Spleen (tissue), 11 donors: ENCODE results near the gene DTNB. TPM values are rescaled to one million over a fixed set of nuclear protein-coding genes. Genes with fewer than 3 reads are reported as not detected.

Experiments
- DNase-seq: peaks from one replicate; pipeline ENCODE4 v3.0.0-alpha.2; 2020
- H3K27ac ChIP-seq, 8 donors: fragments of 200-600 bp; sonication (generic) in 7 of 8; 1 replicate in 4 of 8; 2 replicates in 4 of 8; pipeline versions ENCODE4 v1.5.0 to v1.8.0; 2016 to 2021; ENCODE audit warnings: inconsistent platforms in 4 of 8, mild to moderate bottlenecking in 4 of 8, moderate library complexity in 1 of 8
- H3K27me3 ChIP-seq, 7 donors: fragments of 200-600 bp; sonication (generic) in 6 of 7; replicated peaks in 1 of 7; 1 replicate in 4 of 7; 2 replicates in 3 of 7; pipeline versions ENCODE4 v1.5.0 to v1.8.0; 2016 to 2021; ENCODE audit warnings: inconsistent platforms in 3 of 7, mild to moderate bottlenecking in 1 of 7
- H3K36me3 ChIP-seq, 6 donors: fragments of 200-600 bp; sonication (generic) in 5 of 6; 1 replicate in 4 of 6; 2 replicates in 2 of 6; pipeline versions ENCODE4 v1.5.0 to v1.8.0; 2016 to 2021; ENCODE audit warnings: inconsistent platforms in 2 of 6
- H3K4me1 ChIP-seq, 6 donors: fragments of 200-600 bp; sonication (generic) in 5 of 6; 1 replicate in 3 of 6; 2 replicates in 3 of 6; pipeline versions ENCODE4 v1.5.0 to v1.8.0; 2016 to 2021; ENCODE audit warnings: inconsistent platforms in 3 of 6
- H3K4me3 ChIP-seq, 8 donors: fragments of 200-600 bp; sonication (generic) in 7 of 8; 1 replicate in 4 of 8; 2 replicates in 4 of 8; pipeline versions ENCODE4 v1.5.0 to v1.8.0; 2016 to 2021; ENCODE audit warnings: inconsistent platforms in 4 of 8, mild to moderate bottlenecking in 4 of 8, moderate library complexity in 2 of 8
- H3K9me3 ChIP-seq, 8 donors: fragments of 200-600 bp; sonication (generic) in 7 of 8; 1 replicate in 4 of 8; 2 replicates in 4 of 8; pipeline versions ENCODE4 v1.5.0 to v1.8.0; 2016 to 2021; ENCODE audit warnings: inconsistent platforms in 4 of 8
- POLR2A ChIP-seq, 3 donors: fragments of 450-650 bp; IDR thresholded peaks; one replicate each; pipeline ENCODE4 v1.5.1; 2017; ENCODE audit warnings: antibody characterized with exemption in 3 of 3, mild to moderate bottlenecking in 1 of 3
- POLR2AphosphoS5 ChIP-seq, 3 donors: sonication (generic); formaldehyde crosslinking; IDR thresholded peaks; one replicate each; pipeline ENCODE4 v1.5.1; 2017; ENCODE audit warnings: antibody characterized with exemption in 3 of 3
- WGBS, 5 donors: extraction: QIAGEN DNeasy Blood & Tissue Kit in 3 of 5; methylation state at CpG; one replicate each; pipeline versions ENCODE4 v1.1.5 to v1.1.7; 2013 to 2018; 5-methylcytosine and 5-hydroxymethylcytosine counted together
- intact Hi-C: fragments of 100-400 bp; cut with DNase I; formaldehyde crosslinking; loops from one replicate; pipeline ENCODE4 v1.15.0; 2023; ENCODE audit warnings: low total_unique reads
- polyA plus RNA-seq, 3 donors: library from polyadenylated mRNA; stranded (reverse); fragments of 200-250 nt; gene quantifications; one replicate each; pipeline ENCODE4 v1.2.1, GENCODE V29; 2013
- total RNA-seq, 7 donors: library from RNA; depleted of rRNA in 3 of 7; stranded (reverse); fragments of >200 nt in 3 of 7; fragmentation: NEBNext Ultra II Directional in 4 of 7; extraction: Animal tissue kit (Norgen Biotek cat#: 25700) in 4 of 7; gene quantifications; one replicate each; pipeline versions ENCODE4 v1.1.0 to v1.2.1, GENCODE V29; 2016 to 2021
- TF ChIP-seq, protein P1 (sequence below), 11 experiments: fragments of 200-600 bp in 7 of 11; fragments of 450-650 bp in 4 of 11; sonication (generic) in 4 of 11; IDR thresholded peaks in 8 of 11; conservative IDR thresholded peaks in 3 of 11; 1 replicate in 7 of 11; 2 replicates in 4 of 11; pipeline versions ENCODE4 v1.4.0 to v1.8.0; 2016 to 2021; ENCODE audit warnings: antibody characterized with exemption in 11 of 11, inconsistent platforms in 4 of 11, mild to moderate bottlenecking in 1 of 11
- donor health status: healthy with polysubstance abuse.
- donor health status: DM: no; HTN: no; CAD: no; lungs with moderate emphysema.
- donor health status: DM: no; HTN: no; CAD: no.
- donor health status: Bipolar disorder and iron deficiency.
- donor health status: healthy.
- donor health status: DM: no; HTN: no; CAD: no.
- donor health status: DM: yes; HTN: yes; CAD: no.

The DTNB gene
- total and polyA plus RNA-seq, 10 donors = 4.5 to 28.9 (median 20.4) TPM

GRCh38 chr2:25369439-25369838 lies 303.9 kb downstream of the DTNB start:
- Histone ChIP-seq H3K9me3 (no peaks in the 10 kb centered on the region), H3K27ac (no peak overlapping the region), H3K4me3 (no peak overlapping the region), H3K36me3 (no peaks in the 10 kb centered on the region), H3K27me3 (no peaks in the 10 kb centered on the region), H3K4me1 (peaks cover 0 to 3% (median 0%) of the 10 kb centered on the region in 6 donors)
- peak; percentile 18 for DNase-seq
- intact Hi-C loops = loop anchor here (10.0 kb wide), 1 partner anchor 155 kb away; no protein-coding TSS in a partner anchor
- TF ChIP-seq POLR2A (IDR thresholded peaks at IDR 0.05) (no peak), POLR2AphosphoS5 (IDR thresholded peaks at IDR 0.05) (no peak)
- TF ChIP-seq, protein P1, sequence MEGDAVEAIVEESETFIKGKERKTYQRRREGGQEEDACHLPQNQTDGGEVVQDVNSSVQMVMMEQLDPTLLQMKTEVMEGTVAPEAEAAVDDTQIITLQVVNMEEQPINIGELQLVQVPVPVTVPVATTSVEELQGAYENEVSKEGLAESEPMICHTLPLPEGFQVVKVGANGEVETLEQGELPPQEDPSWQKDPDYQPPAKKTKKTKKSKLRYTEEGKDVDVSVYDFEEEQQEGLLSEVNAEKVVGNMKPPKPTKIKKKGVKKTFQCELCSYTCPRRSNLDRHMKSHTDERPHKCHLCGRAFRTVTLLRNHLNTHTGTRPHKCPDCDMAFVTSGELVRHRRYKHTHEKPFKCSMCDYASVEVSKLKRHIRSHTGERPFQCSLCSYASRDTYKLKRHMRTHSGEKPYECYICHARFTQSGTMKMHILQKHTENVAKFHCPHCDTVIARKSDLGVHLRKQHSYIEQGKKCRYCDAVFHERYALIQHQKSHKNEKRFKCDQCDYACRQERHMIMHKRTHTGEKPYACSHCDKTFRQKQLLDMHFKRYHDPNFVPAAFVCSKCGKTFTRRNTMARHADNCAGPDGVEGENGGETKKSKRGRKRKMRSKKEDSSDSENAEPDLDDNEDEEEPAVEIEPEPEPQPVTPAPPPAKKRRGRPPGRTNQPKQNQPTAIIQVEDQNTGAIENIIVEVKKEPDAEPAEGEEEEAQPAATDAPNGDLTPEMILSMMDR (IDR thresholded peaks at IDR 0.05 in 8 of 11, conservative IDR thresholded peaks at IDR 0.05 in 3 of 11) = no peak
- WGBS, 5 donors = 66 to 81% (median 80%) methylated on average over 4 of the region's 4 CpGs

DNA sequence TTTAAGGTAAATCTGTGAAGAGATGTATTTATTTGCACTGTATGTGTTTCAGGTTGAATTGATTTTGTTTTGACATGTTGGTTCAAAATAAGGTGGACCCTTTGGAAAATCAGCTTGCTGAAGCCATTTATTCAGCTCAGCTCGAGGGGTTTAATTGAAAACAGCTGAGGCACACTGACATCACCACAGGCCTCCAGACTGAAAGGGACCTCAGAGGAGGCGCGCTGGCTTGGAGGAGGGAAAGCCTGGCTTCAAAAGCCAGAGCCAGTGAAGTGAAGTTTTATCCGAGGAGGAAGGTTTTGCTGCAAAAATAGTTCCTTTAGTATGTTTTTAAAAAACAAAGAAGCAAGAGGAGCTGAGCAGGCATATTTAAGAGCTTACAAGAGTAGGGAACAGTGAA lies 304.7 kb downstream of the DTNB start:
- intact Hi-C loops = loop anchor here (10.0 kb wide), 1 partner anchor 156 kb away; no protein-coding TSS in a partner anchor
- TF ChIP-seq POLR2A (IDR thresholded peaks at IDR 0.05) (no peak), POLR2AphosphoS5 (IDR thresholded peaks at IDR 0.05) (no peak)
- TF ChIP-seq, protein P1 (IDR thresholded peaks at IDR 0.05 in 8 of 11, conservative IDR thresholded peaks at IDR 0.05 in 3 of 11) = no peak

DNA sequence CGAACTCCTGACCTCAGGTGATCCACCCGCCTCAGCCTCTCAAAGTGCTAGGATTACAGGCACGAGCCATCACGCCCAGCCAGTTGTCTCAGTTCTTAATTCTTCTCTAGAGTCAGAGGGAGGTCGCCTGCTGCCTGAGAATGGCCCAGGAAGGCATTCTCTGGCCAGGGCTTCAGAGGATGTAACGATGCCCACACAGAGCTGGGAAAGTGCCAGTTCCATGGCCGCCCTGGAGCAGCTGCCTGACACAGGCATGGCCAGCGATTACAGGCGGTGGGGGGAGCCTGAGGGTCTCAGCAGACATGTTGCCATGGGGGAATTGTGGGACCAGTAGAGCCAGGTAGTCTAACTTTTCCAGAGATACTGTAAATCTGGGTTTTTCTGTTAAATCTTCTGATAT lies 306.1 kb downstream of the DTNB start:
- H3K36me3 ChIP-seq = no peaks in the 10 kb centered on the region
- intact Hi-C loops = loop anchor here (10.0 kb wide), 1 partner anchor 158 kb away; no protein-coding TSS in a partner anchor
- TF ChIP-seq POLR2AphosphoS5 (IDR thresholded peaks at IDR 0.05) (no peak), POLR2A (IDR thresholded peaks at IDR 0.05) (no peak)
- TF ChIP-seq, protein P1 (IDR thresholded peaks at IDR 0.05 in 8 of 11, conservative IDR thresholded peaks at IDR 0.05 in 3 of 11) = no peak
- H3K27ac ChIP-seq = no peak overlapping the region
- peaks cover 0 to 22% (median 7%) of the 10 kb centered on the region in 6 donors for H3K4me1 ChIP-seq
- DNase-seq = peak; percentile 43
- no peak overlapping the region for H3K4me3 ChIP-seq
- 87 to 94% (median 91%) methylated on average over 9 of the region's 9 CpGs for WGBS, 5 donors
- H3K9me3 ChIP-seq = no peaks in the 10 kb centered on the region
- no peaks in the 10 kb centered on the region for H3K27me3 ChIP-seq

More for the DNA sequence above, 304.7 kb downstream of the DTNB start:
- no peaks in the 10 kb centered on the region for H3K27me3 ChIP-seq
- 81 to 89% (median 87%) methylated on average over 4 of the region's 4 CpGs for WGBS, 5 donors
- H3K9me3 ChIP-seq = no peaks in the 10 kb centered on the region
- peak; percentile 24 for DNase-seq
- H3K27ac ChIP-seq = no peak overlapping the region
- H3K4me1 ChIP-seq = peaks cover 0 to 8% (median 0%) of the 10 kb centered on the region in 6 donors
- H3K36me3 ChIP-seq = no peaks in the 10 kb centered on the region
- H3K4me3 ChIP-seq = no peak overlapping the region

GRCh38 chr2:25366629-25367028 lies 306.7 kb downstream of the DTNB start:
- Histone ChIP-seq H3K4me1 (peaks cover 0 to 27% (median 10%) of the 10 kb centered on the region in 6 donors), H3K36me3 (no peaks in the 10 kb centered on the region), H3K27me3 (no peaks in the 10 kb centered on the region), H3K4me3 (no peak overlapping the region), H3K9me3 (no peaks in the 10 kb centered on the region), H3K27ac (no peak overlapping the region)
- intact Hi-C loops = loop anchor here (10.0 kb wide), 1 partner anchor 158 kb away; no protein-coding TSS in a partner anchor
- 85 to 94% (median 90%) methylated on average over 4 of the region's 4 CpGs for WGBS, 5 donors
- DNase-seq = peak; percentile 39
- no peak for TF ChIP-seq POLR2AphosphoS5 (IDR thresholded peaks at IDR 0.05)
- TF ChIP-seq, protein P1 (IDR thresholded peaks at IDR 0.05 in 8 of 11, conservative IDR thresholded peaks at IDR 0.05 in 3 of 11) = no peak
- TF ChIP-seq POLR2A (IDR thresholded peaks at IDR 0.05) = no peak
